Prostate gland (tissue), 2 donors: Measurements from ENCODE around the gene SFXN4. TPM values are rescaled to one million over a fixed set of nuclear protein-coding genes. Genes with fewer than 3 reads are reported as not detected.

Experiments used
- DNase-seq: peaks from one replicate; pipeline ENCODE4 v3.0.0-alpha.2; 2019; ENCODE audit warnings: low spot score
- H3K27ac ChIP-seq, 2 donors: fragments of 200-600 bp; sonication (generic); 2 replicates each; pipeline ENCODE4 v1.5.1; 2017 to 2019
- H3K27me3 ChIP-seq: fragments of 200-600 bp; sonication (generic); replicated peaks from 2 replicates; pipeline ENCODE4 v1.5.1; 2019; ENCODE audit not compliant: insufficient read depth
- H3K36me3 ChIP-seq, 2 donors: fragments of 200-600 bp; sonication (generic); 1 replicate in 1 of 2; 2 replicates in 1 of 2; pipeline versions ENCODE4 v1.5.1 to v1.8.1; 2017 to 2019
- H3K4me1 ChIP-seq: fragments of 200-600 bp; sonication (generic); replicated peaks from 2 replicates; pipeline ENCODE4 v1.5.1; 2019
- H3K4me3 ChIP-seq, 2 donors: fragments of 200-600 bp; sonication (generic); 2 replicates each; pipeline ENCODE4 v1.5.1; 2017 to 2019
- H3K9me3 ChIP-seq: fragments of 200-600 bp; sonication (generic); 2 replicates; pipeline ENCODE4 v1.5.1; 2017
- POLR2A ChIP-seq: fragments of 450-650 bp; IDR thresholded peaks from one replicate; pipeline ENCODE4 v1.6.1; 2016; ENCODE audit warnings: antibody characterized with exemption, mild to moderate bottlenecking
- POLR2AphosphoS5 ChIP-seq: sonication (generic); formaldehyde crosslinking; IDR thresholded peaks from one replicate; pipeline ENCODE4 v1.6.1; 2017; ENCODE audit warnings: antibody characterized with exemption
- WGBS: methylation state at CpG from one replicate; pipeline ENCODE4 v1.1.5; 2018; 5-methylcytosine and 5-hydroxymethylcytosine counted together
- intact Hi-C: fragments of 100-400 bp; cut with DNase I; formaldehyde crosslinking; loops from one replicate; pipeline ENCODE4 v1.14.2; 2022
- total RNA-seq, 2 donors: library from RNA; depleted of rRNA; stranded (reverse); fragments of >200 nt; gene quantifications; one replicate each; pipeline ENCODE4 v1.1.0, GENCODE V29; 2016
- TF ChIP-seq, protein P1 (sequence below), 4 experiments: fragments of 200-600 bp in 2 of 4; fragments of 450-650 bp in 2 of 4; sonication (generic) in 2 of 4; IDR thresholded peaks; 1 replicate in 3 of 4; 2 replicates in 1 of 4; pipeline ENCODE4 v1.5.1; 2016 to 2019; ENCODE audit warnings: antibody characterized with exemption in 4 of 4, mild to moderate bottlenecking in 2 of 4, moderate library complexity in 2 of 4

The SFXN4 gene
- total RNA-seq, 2 donors from 2014 or later, result 19.7 to 22.7 TPM

DNA sequence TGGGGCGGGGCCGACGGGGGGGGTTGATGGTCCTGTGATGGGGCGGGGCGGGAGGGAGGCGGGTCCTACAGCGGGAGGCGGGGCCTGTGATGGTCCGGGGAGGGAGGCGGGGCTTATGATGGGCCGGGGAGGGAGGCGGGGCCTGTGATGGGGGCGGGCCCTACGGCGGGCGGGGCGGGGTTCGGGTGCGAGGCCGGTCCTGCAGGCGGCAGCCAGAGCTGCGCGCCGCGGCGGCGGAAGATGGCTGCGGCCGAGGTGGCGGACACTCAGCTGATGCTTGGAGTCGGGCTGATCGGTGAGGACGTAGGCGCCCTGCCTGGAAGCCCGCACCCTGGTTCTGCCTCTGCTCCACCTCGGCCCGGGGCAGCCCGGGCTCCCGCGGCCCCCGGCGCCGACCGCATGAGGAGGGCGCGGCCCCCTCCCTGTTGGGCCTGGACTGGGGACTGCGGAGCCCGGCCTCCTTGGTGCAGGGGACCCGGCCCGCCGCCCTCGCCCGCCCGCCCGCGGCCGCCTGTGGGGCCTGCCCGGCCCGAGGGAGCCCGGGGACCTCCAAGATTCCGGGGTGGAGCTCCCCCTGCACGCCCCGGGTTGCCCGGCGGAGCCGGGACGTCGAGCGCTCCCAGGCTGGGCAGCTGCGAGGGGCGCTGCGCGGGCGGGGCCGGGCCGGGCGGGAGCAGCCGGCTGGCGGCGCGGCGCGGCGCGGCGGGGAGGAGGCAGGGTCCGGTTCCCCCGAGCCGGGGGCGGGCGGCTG lies 61.4 kb downstream of the SFXN4 start, which contains the start of gene DENND10:
DENND10 (plus strand) TSS at position 211 of the 751 bp plus-strand sequence; CDS start at position 241, 30 bp downstream.
- peak within 1 kb of the TSS; percentile 61 to 77 for H3K27ac ChIP-seq
- intact Hi-C loops, result loop anchor here (1.0 to 10.0 kb wide), 2 partner anchors 24 to 349 kb away; partner anchors contain the start of genes CACUL1 and EIF3A
- no peaks in the 10 kb centered on the region for H3K36me3 ChIP-seq
- DNase-seq, result peak; percentile 88
- no peaks in the 10 kb centered on the region for H3K4me1 ChIP-seq
- H3K9me3 ChIP-seq, result no peaks in the 10 kb centered on the region
- WGBS, result 1% methylated on average over 54 of the region's 91 CpGs
- TF ChIP-seq, protein P1, sequence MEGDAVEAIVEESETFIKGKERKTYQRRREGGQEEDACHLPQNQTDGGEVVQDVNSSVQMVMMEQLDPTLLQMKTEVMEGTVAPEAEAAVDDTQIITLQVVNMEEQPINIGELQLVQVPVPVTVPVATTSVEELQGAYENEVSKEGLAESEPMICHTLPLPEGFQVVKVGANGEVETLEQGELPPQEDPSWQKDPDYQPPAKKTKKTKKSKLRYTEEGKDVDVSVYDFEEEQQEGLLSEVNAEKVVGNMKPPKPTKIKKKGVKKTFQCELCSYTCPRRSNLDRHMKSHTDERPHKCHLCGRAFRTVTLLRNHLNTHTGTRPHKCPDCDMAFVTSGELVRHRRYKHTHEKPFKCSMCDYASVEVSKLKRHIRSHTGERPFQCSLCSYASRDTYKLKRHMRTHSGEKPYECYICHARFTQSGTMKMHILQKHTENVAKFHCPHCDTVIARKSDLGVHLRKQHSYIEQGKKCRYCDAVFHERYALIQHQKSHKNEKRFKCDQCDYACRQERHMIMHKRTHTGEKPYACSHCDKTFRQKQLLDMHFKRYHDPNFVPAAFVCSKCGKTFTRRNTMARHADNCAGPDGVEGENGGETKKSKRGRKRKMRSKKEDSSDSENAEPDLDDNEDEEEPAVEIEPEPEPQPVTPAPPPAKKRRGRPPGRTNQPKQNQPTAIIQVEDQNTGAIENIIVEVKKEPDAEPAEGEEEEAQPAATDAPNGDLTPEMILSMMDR (IDR thresholded peaks at IDR 0.05), result peak in 2 of 4 experiments; percentile 21 to 37
- TF ChIP-seq POLR2A (peak; percentile 91), POLR2AphosphoS5 (peak; percentile 52)
- H3K4me3 ChIP-seq, result peak within 1 kb of the TSS; percentile 83 to 91
- no peaks in the 10 kb centered on the region for H3K27me3 ChIP-seq

DNA sequence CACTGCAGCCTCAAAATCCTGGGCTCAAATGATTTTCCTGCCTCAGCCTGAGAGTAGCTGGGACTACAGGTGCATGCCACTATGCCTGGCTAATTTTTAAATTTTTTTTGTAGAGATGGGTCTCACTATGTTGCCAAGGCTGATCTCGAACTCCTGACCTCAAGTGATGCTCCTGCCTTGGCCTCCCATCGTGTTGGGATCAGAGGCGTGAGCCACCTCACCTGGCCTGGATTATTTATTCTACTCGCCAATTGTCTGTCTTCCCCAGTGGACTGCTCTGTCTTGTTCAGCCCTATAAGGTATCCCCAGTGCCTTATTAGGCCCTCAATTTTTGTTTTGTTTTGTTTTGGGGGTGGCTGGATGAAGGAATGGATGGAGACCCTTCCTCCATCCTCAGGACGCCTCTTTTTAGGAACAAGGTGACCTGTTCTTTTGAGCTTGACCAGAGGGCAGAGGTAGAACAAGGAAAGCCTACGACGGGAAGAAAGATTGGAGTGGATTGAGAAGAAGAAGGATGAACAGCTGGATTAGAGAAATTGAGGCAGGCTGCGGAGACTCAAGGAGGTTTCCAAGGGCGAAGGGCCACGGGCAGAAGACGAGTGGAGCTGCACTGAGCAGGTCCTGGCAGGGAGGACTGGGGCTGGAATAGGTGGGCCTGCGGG lies 62.1 kb downstream of the SFXN4 start:
- WGBS, result 49% methylated on average over 12 of the region's 12 CpGs
- intact Hi-C loops, result loop anchor here (10.0 kb wide), 1 partner anchor 349 kb away; the partner anchor contains the start of gene CACUL1

DNA sequence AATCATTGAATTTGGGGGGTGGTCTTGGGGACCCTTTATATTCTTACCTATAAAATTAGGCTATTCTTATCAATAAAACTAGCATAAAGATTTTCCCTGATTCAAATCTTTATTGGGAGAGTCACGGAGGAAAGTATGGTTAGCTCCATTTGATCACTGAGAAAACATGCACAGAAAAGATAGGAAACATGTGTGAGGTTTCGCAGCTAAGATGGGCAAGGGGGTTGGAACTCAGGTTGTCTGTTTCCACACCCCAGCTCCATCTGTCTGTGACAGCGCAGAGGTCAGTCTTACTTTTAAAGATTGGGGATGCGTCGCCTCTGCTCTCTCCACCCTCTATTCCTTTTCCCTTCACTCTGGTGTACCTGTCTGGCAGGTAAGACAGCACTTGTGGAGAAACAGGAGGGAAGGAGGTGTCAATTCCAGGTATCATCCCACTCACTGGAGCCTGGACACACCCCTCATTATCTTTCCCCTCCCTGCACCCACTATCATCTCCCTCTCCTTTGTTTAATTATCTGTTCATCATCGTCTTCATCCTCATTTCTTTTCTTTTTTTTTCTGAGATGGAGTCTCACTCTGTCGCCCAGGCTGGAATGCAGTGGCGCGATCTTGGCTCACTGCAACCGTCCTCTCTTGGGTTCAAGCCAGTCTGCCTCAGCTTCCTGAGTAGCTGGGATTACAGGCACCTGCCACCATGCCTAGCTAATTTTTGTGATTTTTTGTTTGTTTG lies 64.0 kb downstream of the SFXN4 start:
- 36% methylated on average over 10 of the region's 10 CpGs for WGBS
- intact Hi-C loops, result loop anchor here (10.0 kb wide), 1 partner anchor 347 kb away; the partner anchor contains the start of gene CACUL1
- DNase-seq, result peak; percentile 42

More for the DNA sequence above, 62.1 kb downstream of the SFXN4 start:
- TF ChIP-seq POLR2A (peak; percentile 6), POLR2AphosphoS5 (no peak)
- Histone ChIP-seq H3K27ac (peak overlapping the region; percentile 53 to 61), H3K4me3 (peak overlapping the region; percentile 83 to 91), H3K9me3 (no peaks in the 10 kb centered on the region), H3K27me3 (no peaks in the 10 kb centered on the region), H3K36me3 (no peaks in the 10 kb centered on the region), H3K4me1 (no peaks in the 10 kb centered on the region)
- DNase-seq, result no peak

DNA sequence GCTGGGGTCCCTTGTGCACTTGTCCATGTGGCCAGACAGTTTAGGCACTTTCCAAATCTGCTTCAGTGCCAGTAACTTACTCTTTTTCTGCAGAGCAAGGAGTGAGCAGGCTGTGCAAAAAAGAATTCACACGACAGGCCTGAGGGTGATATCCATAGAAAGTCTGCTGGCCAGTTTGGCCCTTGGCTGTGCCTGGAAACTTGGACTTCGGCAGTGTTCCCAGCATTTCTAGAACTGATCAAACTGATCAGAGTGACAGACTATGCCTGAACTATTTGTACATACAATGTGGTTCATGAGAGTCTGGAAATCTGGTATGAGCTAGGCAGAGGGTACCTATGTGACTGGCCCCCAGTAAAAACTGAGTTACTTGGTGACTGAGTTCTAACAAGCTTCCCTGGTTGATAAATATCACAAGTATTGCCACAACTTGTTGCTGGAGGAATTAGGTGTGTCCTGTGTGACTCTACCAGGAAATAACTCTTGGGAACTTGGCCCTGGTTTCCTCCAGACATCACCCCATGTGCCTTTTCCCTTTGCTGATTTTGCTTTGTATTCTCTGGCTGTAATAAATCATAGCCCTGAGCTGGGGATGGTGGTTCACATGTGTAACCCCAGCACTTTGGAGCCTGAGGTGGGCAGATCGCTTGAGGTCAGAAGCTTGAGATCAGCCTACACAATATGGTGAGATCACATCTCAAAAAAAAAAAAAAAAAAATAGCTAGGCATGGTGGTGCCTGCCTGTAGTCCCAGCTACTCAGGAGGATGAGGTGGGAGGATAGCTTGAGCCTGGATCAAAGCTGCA lies 64.9 kb downstream of the SFXN4 start:
- DNase-seq, result peak; percentile 63
- WGBS, result 37% methylated on average over 3 of the region's 3 CpGs
- peak overlapping the region; percentile 31 to 63 for H3K27ac ChIP-seq
- no peaks in the 10 kb centered on the region for H3K4me1 ChIP-seq
- H3K4me3 ChIP-seq, result no peak overlapping the region
- H3K27me3 ChIP-seq, result no peaks in the 10 kb centered on the region
- TF ChIP-seq POLR2AphosphoS5, result peak; percentile 70
- peak; percentile 13 for TF ChIP-seq POLR2A
- TF ChIP-seq, protein P1 (IDR thresholded peaks at IDR 0.05), result no peak
- H3K36me3 ChIP-seq, result no peaks in the 10 kb centered on the region
- intact Hi-C loops, result loop anchor here (10.0 kb wide), 1 partner anchor 346 kb away; the partner anchor contains the start of gene CACUL1
- no peaks in the 10 kb centered on the region for H3K9me3 ChIP-seq

More for the DNA sequence above, 64.0 kb downstream of the SFXN4 start:
- no peaks in the 10 kb centered on the region for H3K27me3 ChIP-seq
- H3K36me3 ChIP-seq, result no peaks in the 10 kb centered on the region
- no peaks in the 10 kb centered on the region for H3K9me3 ChIP-seq
- no peaks in the 10 kb centered on the region for H3K4me1 ChIP-seq
- H3K27ac ChIP-seq, result peak overlapping the region; percentile 31 to 63
- TF ChIP-seq POLR2AphosphoS5 (peak; percentile 37), POLR2A (no peak)
- TF ChIP-seq, protein P1 (IDR thresholded peaks at IDR 0.05), result no peak
- H3K4me3 ChIP-seq, result no peak overlapping the region
